HG03342 (cell line): ENCODE measurements around the gene WASF2.
"Not testable (repeated sequence)": the region's sequence is repeated elsewhere in the genome, so short reads cannot be mapped to it uniquely, and the experiment has no call there.

Source experiments
- ATAC-seq: cut with Tn5 transposase; IDR thresholded peaks from one replicate; pipeline ENCODE4 v1.9.1; 2021; ENCODE audit warnings: mild to moderate bottlenecking, moderate library complexity; ENCODE audit not compliant: unreplicated experiment

WASF2 gene, protein sequence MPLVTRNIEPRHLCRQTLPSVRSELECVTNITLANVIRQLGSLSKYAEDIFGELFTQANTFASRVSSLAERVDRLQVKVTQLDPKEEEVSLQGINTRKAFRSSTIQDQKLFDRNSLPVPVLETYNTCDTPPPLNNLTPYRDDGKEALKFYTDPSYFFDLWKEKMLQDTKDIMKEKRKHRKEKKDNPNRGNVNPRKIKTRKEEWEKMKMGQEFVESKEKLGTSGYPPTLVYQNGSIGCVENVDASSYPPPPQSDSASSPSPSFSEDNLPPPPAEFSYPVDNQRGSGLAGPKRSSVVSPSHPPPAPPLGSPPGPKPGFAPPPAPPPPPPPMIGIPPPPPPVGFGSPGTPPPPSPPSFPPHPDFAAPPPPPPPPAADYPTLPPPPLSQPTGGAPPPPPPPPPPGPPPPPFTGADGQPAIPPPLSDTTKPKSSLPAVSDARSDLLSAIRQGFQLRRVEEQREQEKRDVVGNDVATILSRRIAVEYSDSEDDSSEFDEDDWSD

GRCh38 chr1:27489973-27490741, at the start of gene WASF2:
Gene WASF2 (minus strand): TSS chr1:27490167. CDS start chr1:27428890, 61,277 bp downstream.
- peak; percentile 86 for ATAC-seq

DNA sequence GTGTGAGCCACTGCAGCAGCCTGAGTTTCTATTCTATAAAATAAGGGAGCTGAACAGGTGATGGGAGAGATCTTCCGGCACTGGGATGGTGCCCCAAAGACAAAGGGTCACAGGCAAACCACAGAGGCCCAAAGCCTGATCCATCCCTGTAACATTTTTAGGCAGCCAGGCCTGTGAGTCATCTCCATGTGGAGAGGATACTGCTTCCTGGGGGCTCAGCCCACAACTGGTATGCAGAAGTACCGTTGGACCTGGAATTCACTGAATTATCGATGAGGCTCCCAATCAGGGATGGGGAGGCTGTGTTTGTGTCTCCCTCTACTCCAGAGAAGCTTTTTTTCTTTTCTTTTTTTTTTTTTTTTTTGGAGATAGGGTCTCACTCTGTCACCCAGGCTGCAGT, 48.8 kb upstream of the WASF2 start:
- no peak for ATAC-seq

- not testable (repeated sequence) for ATAC-seq
Measured at GRCh38 chr1:27538305-27538676, 48.3 kb upstream of the WASF2 start.

DNA sequence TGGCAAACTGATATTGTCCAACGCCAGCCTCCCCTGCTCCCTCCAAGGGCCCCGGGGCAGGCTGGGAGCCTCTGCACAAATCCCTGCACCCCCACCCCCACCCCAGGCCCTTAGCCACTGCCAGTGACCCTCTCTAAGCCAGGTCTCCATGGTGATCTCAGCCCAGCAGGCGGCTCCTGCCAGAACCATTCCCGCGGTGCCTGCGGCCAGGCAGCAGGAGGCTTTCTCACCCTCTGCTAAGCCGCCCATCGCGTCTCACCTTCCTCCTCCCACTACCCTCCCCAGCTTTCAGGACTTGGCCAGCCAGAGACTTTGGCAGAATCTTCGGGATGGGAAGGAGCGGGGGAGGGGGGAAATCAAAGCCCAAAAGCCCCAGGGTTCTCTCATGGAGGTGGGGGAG, 46.8 kb upstream of the WASF2 start:
- ATAC-seq = no peak

DNA sequence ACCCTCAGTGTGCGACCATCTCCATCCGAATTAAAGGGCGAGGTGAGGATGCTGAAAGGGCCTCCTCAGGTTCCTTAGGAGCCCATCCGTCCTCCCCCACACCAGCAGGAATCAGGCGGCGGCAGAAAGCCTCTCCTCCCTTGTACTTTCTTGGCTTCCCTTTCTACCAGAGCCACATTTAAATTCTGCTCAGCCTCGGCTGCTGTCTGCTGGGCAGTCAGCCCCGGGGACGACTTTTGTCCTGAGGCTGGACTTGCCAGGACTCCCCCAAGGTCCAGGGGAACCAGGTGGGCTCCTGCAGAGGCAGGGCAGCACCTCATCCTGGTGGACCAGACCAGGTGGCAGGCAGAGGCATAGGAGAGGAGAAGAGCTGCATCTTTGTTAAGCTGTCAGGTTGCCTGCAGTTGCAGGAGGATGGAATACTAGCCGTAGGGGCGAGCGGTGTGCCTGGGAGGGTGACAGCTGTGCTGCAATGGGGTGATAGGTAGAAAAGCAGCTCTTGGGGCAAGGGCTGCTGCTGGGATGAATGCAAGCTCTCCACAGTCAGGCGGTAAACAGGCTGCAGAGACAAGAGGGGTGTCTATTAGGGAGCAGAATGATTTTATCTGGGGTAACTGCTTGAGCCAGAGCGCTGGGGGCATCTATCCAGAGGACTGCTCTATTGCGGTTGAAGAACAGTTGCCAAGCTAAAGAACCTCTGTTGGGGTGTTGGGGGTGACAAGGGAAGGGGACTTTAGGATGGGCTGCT, 46.2 kb upstream of the WASF2 start:
- ATAC-seq = no peak

DNA sequence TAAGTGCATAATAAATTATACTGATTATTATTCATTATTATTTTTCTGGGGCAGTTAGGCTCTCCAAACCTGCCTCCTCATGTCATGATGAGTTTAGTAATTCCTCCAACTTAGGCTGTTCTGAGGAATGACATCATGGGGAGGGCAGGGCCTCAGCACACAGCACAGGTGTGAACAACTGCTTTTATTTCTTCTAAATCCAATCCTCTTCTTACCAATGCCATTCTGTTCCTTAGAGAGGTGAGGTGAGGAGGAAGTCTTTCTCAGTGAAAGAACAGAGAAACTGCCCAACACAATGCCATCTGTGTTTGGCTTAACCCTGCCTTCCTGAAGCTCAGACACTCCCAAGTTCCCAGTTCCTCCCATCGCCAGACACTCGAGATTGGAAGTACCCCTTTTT, 45.4 kb upstream of the WASF2 start:
- ATAC-seq = no peak

DNA sequence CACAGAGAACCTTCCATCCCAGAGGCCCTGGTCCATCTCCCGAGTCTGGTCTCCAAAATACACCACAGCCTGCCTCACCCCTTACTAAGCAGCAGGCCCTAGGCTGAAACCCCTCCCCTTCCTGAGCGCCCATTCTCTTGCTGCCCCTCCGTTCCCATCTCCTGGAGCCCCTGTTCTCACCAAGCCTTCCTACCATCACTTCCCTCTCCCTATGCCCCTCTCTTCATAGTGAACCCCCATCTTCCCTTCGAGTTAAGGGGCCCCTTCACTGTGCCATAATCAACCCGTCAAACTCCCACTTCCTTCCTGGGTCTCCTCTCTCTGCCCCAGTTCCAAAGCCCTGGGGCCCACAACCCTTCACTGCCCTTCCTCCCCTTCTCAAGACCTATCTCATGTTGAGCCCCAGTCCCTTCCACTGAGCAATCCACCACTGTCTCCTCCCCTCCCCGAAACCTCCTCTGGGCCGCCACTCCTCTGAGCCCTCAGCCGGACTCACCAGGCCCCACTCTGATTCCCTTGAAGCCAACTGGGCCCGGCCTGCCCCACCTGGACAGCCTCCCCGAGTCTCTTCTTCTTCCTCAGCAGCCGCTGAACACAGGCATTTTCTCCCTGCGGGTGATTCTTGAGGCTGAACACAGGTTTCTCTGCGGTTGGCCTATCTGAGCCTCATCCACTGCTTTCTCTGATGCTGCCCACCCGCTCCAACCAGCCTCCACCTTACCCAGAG, 42.2 kb upstream of the WASF2 start:
- ATAC-seq = no peak

DNA sequence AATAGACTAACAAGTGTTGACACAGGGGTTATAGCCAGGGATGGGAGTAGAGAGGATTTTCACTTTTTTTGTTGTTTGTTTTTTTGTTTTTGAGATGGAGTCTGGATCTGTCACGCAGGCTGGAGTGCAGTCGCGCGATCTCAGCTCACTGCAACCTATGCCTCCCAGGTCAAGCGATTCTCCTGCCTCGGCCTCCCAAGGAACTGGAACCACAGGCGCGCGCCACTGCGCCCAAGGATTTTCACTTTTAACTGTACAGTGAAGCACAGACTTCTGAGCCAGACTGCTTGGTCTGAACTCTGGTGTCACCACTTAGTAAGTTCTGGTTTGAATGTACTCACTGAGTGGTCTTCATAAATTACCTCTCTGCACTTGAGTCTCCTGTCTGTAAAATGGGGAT, 40.2 kb upstream of the WASF2 start:
- ATAC-seq = no peak

DNA sequence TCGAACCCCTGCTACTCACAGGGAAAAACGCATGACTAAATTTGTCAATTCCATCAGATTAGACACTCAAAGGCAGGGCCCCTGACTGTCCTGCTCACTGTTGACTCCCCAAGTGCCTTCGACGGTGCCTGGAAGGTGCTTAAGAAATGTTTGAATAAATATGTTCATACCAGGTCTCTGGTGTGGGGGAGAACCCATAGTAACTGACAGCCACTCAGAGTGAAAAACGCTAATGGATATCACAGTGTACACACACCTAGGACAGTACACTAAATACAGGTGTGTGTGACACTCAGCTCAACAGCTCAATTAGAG, 39.7 kb upstream of the WASF2 start:
- ATAC-seq = no peak

DNA sequence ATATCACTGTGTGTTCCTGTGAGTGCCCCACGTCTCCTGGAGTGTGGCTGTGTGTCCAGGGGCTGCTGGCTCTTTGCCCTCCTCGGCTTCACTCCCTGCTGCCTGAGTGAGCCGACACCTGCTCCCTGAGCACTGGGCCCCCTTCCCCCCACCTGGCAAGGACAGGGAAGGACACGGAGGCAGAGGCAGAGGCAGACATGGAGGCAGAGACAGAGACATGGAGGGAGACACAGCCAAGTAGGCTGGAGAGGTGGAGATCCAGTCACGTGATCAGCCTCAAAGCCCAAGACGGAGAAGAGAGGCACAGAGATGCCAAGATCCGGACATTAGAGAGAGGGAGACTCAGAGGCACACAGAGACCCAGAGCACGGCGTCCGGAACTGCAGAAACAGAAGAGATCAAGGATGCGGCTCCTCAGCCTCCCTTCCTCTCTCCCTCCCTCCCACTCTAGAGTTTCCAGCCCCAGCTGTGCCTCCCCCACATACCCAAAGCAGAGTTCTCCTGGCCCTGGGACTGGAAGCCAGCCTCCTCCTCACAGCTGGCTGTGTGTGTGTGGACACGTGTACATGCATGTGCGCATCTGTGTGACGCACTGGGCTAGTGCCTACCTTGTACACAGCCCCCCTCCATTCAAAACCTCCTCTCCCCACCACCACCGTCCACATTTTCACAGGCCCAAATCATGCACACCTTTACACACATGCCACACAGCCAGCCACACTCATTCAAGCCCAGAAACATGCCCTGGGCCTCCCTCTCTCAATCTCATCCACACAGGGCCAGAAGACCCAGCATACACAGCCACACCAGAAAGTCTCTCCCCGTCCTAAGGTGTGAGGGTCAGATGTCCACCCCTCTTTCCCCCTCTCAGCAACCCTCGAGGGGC, 39.1 kb upstream of the WASF2 start:
- no peak for ATAC-seq

- ATAC-seq = no peak
Measured at GRCh38 chr1:27527890-27528817, 38.2 kb upstream of the WASF2 start.

- ATAC-seq = no peak
Measured at GRCh38 chr1:27527223-27527889, 37.4 kb upstream of the WASF2 start.

GRCh38 chr1:27526569-27527222, 36.7 kb upstream of the WASF2 start:
- no peak for ATAC-seq

GRCh38 chr1:27525296-27526272, 35.6 kb upstream of the WASF2 start:
- ATAC-seq = no peak

GRCh38 chr1:27523337-27524020, 33.5 kb upstream of the WASF2 start:
- ATAC-seq = no peak
